Gastroesophageal sphincter (tissue), 4 donors: Measurements from ENCODE around the gene ZMIZ1. TPM values are rescaled to one million over a fixed set of nuclear protein-coding genes. Genes with fewer than 3 reads are reported as not detected.

Source experiments
- ATAC-seq: fragments of 150-250 bp; one replicate; pipeline ENCODE4 v1.9.1; 2016; ENCODE audit warnings: mild to moderate bottlenecking, moderate library complexity
- H3K27ac ChIP-seq, 4 donors: fragments of 200-600 bp; sonication (generic) in 3 of 4; 1 replicate in 3 of 4; 2 replicates in 1 of 4; pipeline ENCODE4 v1.5.1; 2016 to 2019
- H3K27me3 ChIP-seq: fragments of 200-600 bp; sonication (generic); one replicate; pipeline ENCODE4 v1.5.1; 2019
- H3K36me3 ChIP-seq, 2 donors: fragments of 200-600 bp; sonication (generic); one replicate each; pipeline ENCODE4 v1.5.1; 2019; ENCODE audit warnings: control low read depth in 1 of 2
- H3K4me1 ChIP-seq, 3 donors: fragments of 200-600 bp; sonication (generic); 1 replicate in 2 of 3; 2 replicates in 1 of 3; pipeline ENCODE4 v1.5.1; 2016 to 2019; ENCODE audit warnings: control low read depth in 2 of 3
- H3K4me3 ChIP-seq, 2 donors: fragments of 200-600 bp; sonication (generic); one replicate each; pipeline ENCODE4 v1.5.1; 2019; ENCODE audit warnings: mild to moderate bottlenecking in 1 of 2, moderate library complexity in 1 of 2
- H3K9me3 ChIP-seq, 3 donors: fragments of 200-600 bp; sonication (generic); one replicate each; pipeline ENCODE4 v1.5.1; 2017 to 2019; ENCODE audit warnings: control low read depth in 2 of 3
- CTCF ChIP-seq, 4 experiments: fragments of 200-600 bp in 2 of 4; fragments of 450-650 bp in 2 of 4; sonication (generic) in 1 of 4; IDR thresholded peaks; one replicate each; pipeline ENCODE4 v1.5.1; 2017 to 2019; ENCODE audit warnings: antibody characterized with exemption in 4 of 4, mild to moderate bottlenecking in 2 of 4, moderate library complexity in 2 of 4
- EP300 ChIP-seq: sonication (generic); formaldehyde crosslinking; IDR thresholded peaks from one replicate; pipeline ENCODE4 v1.6.1; 2017; ENCODE audit warnings: antibody characterized with exemption, mild to moderate bottlenecking
- POLR2A ChIP-seq, 2 donors: fragments of 450-650 bp; IDR thresholded peaks; one replicate each; pipeline ENCODE4 v1.6.1; 2017; ENCODE audit warnings: antibody characterized with exemption in 2 of 2, mild to moderate bottlenecking in 2 of 2, moderate library complexity in 1 of 2
- POLR2AphosphoS5 ChIP-seq: sonication (generic); formaldehyde crosslinking; IDR thresholded peaks from one replicate; pipeline ENCODE4 v1.6.1; 2017; ENCODE audit warnings: antibody characterized with exemption
- WGBS, 2 donors: methylation state at CpG; one replicate each; pipeline ENCODE4 v1.1.5; 2018; ENCODE audit warnings: low coverage in 1 of 2; 5-methylcytosine and 5-hydroxymethylcytosine counted together
- total RNA-seq, 4 donors: library from RNA; depleted of rRNA; stranded (reverse); fragments of >200 nt; gene quantifications; one replicate each; pipeline ENCODE4 v1.1.0, GENCODE V29; 2016

ZMIZ1 gene
- total RNA-seq, 4 donors from 2014 or later: 36.3 to 79.2 (median 67.1) TPM

- ATAC-seq: no peak
- peaks cover 0 to under 1% of the 10 kb centered on the region in 2 donors for H3K36me3 ChIP-seq
- 73 to 87% methylated on average over 7 to 10 of the region's 22 CpGs for WGBS, 2 donors
- H3K27ac ChIP-seq: peak overlapping the region; percentile 51 to 92 (median 86)
- H3K4me3 ChIP-seq: no peak overlapping the region
- no peaks in the 10 kb centered on the region for H3K9me3 ChIP-seq
- peaks cover 16 to 100% (median 93%) of the 10 kb centered on the region in 3 donors for H3K4me1 ChIP-seq
- H3K27me3 ChIP-seq: no peaks in the 10 kb centered on the region
- TF ChIP-seq EP300 (no peak), POLR2A (IDR thresholded peaks at IDR 0.05) (no peak), CTCF (IDR thresholded peaks at IDR 0.05) (no peak), POLR2AphosphoS5 (no peak)
Observed at GRCh38 chr10:79156334-79157274, 87.8 kb downstream of the ZMIZ1 start.

GRCh38 chr10:79158004-79158340, 89.2 kb downstream of the ZMIZ1 start:
- no peak for TF ChIP-seq POLR2A (IDR thresholded peaks at IDR 0.05)
- no peak for TF ChIP-seq POLR2AphosphoS5
- TF ChIP-seq CTCF (IDR thresholded peaks at IDR 0.05): no peak
- TF ChIP-seq EP300: no peak
- 60% methylated on average over 1 of the region's 5 CpGs; no CpG with 5 or more reads in 1 of the 2 donors for WGBS, 2 donors
- Histone ChIP-seq H3K4me1 (peaks cover 16 to 100% (median 95%) of the 10 kb centered on the region in 3 donors), H3K27me3 (no peaks in the 10 kb centered on the region), H3K4me3 (no peak overlapping the region), H3K36me3 (peaks cover 0 to 14% of the 10 kb centered on the region in 2 donors), H3K27ac (peak overlapping the region; percentile 51 to 92 (median 86)), H3K9me3 (no peaks in the 10 kb centered on the region)
- ATAC-seq: no peak

GRCh38 chr10:79158402-79159097, 89.8 kb downstream of the ZMIZ1 start:
- TF ChIP-seq CTCF (IDR thresholded peaks at IDR 0.05) (no peak), EP300 (no peak), POLR2A (IDR thresholded peaks at IDR 0.05) (no peak), POLR2AphosphoS5 (no peak)
- ATAC-seq: no peak
- Histone ChIP-seq H3K9me3 (no peaks in the 10 kb centered on the region), H3K27ac (peak overlapping the region; percentile 51 to 92 (median 86)), H3K36me3 (peaks cover 0 to 20% of the 10 kb centered on the region in 2 donors), H3K4me1 (peaks cover 18 to 100% (median 95%) of the 10 kb centered on the region in 3 donors), H3K27me3 (no peaks in the 10 kb centered on the region), H3K4me3 (no peak overlapping the region)
- WGBS, 2 donors: 77 to 82% methylated on average over 2 to 3 of the region's 9 CpGs

GRCh38 chr10:79159141-79159651, 90.4 kb downstream of the ZMIZ1 start:
- Histone ChIP-seq H3K4me3 (no peak overlapping the region), H3K4me1 (peaks cover 18 to 100% (median 95%) of the 10 kb centered on the region in 3 donors), H3K36me3 (peaks cover 0 to 26% of the 10 kb centered on the region in 2 donors), H3K9me3 (no peaks in the 10 kb centered on the region), H3K27ac (peak overlapping the region; percentile 51 to 92 (median 86)), H3K27me3 (no peaks in the 10 kb centered on the region)
- TF ChIP-seq CTCF (IDR thresholded peaks at IDR 0.05) (no peak), POLR2AphosphoS5 (no peak), EP300 (no peak), POLR2A (IDR thresholded peaks at IDR 0.05) (no peak)
- peak; percentile 48 for ATAC-seq
- WGBS, 2 donors: 25% methylated on average over 3 of the region's 18 CpGs; no CpG with 5 or more reads in 1 of the 2 donors
